Smooth muscle cell of trachea (primary cell): ENCODE data around the gene ARHGAP1. TPM values are rescaled to one million over a fixed set of nuclear protein-coding genes. Genes with fewer than 3 reads are reported as not detected.

ENCODE experiments used
- total RNA-seq: library from RNA; depleted of rRNA; stranded (reverse); fragments of >200 nt; gene quantifications from 2 replicates; pipeline ENCODE4 v1.2.1, GENCODE V29; 2014

Gene ARHGAP1
- total RNA-seq: 53.8 and 93.9 TPM in 2 replicates

GRCh38 chr11:46700241-46701077 lies at the start of gene ARHGAP1, which contains the start of gene ZNF408:
TSS of gene ARHGAP1 (minus strand) at chr11:46700619. CDS start at chr11:46696107, 4,512 bp downstream.
TSS of gene ZNF408 (plus strand) at chr11:46701031. CDS start at chr11:46701048, 17 bp downstream.

GRCh38 chr11:46719048-46719542 lies 18.7 kb upstream of the ARHGAP1 start, which contains the start of gene F2:
TSS of gene F2 (plus strand) at chr11:46719213. CDS start at chr11:46719236, 23 bp downstream.

Other genes with a start within 250 kb of the ARHGAP1 start
- gene AMBRA1, start 106.6 kb downstream of the ARHGAP1 start, total RNA-seq: 31.4 and 31.9 TPM in 2 replicates
- 4.4 and 5.1 TPM in 2 replicates for gene HARBI1, start 83.4 kb downstream of the ARHGAP1 start, total RNA-seq
- gene ATG13, start 83.1 kb downstream of the ARHGAP1 start, total RNA-seq: 66.3 and 88.5 TPM in 2 replicates
- 10.5 and 17.4 TPM in 2 replicates for gene ZNF408, start 412 bp upstream of the ARHGAP1 start, total RNA-seq
- 0.17 TPM in 1 of 2 replicates, not detected in the other for gene F2, start 18.6 kb upstream of the ARHGAP1 start, total RNA-seq
- gene CKAP5, start 145.7 kb upstream of the ARHGAP1 start, total RNA-seq: 61.2 and 108 TPM in 2 replicates
- gene LRP4, start 217.9 kb upstream of the ARHGAP1 start, total RNA-seq: 0.99 and 1.0 TPM in 2 replicates
- 25.6 and 27.8 TPM in 2 replicates for gene CSTPP1, start 236.1 kb upstream of the ARHGAP1 start, total RNA-seq